SK-N-SH (cell line): Measurements from ENCODE around the gene RPL39. TPM values are rescaled to one million over a fixed set of nuclear protein-coding genes. Genes with fewer than 3 reads are reported as not detected.
"Not testable (repeated sequence)": the region's sequence is repeated elsewhere in the genome, so short reads cannot be mapped to it uniquely, and the experiment has no call there.

Experiments used
- CTCF ChIA-PET: fragments of 300-600, 350-600 bp; formaldehyde crosslinking; extraction: SDS; loops from one replicate; lab custom pipeline; 2021; lab: Yijun Ruan, JAX
- POLR2A ChIA-PET: fragments of 350-600 bp; sonication (Branson Sonifier 250); formaldehyde crosslinking; extraction: SDS; loops from one replicate; lab custom pipeline; 2020; ENCODE audit warnings: antibody characterized with exemption, inconsistent platforms; lab: Yijun Ruan, JAX
- DNase-seq: peaks from one replicate; pipeline ENCODE4 v3.0.0; 2012
- H2AFZ ChIP-seq: fragments of 200-600 bp; sonication (generic); 2 replicates; pipeline ENCODE4 v1.8.1; 2016; ENCODE audit warnings: antibody characterized with exemption, mild to moderate bottlenecking, low read depth
- H3F3A ChIP-seq: fragments of 200-600 bp; sonication (generic); replicated peaks from 2 replicates; pipeline ENCODE3; 2016; ENCODE audit warnings: antibody characterized with exemption, mild to moderate bottlenecking; ENCODE audit not compliant: insufficient read depth
- H3K27ac ChIP-seq, 2 experiments: fragments of 200-500 bp in 1 of 2; fragments of 200-600 bp in 1 of 2; sonication (Bioruptor generic) in 1 of 2; sonication (generic), shearing (Covaris generic) in 1 of 2; 2 replicates each; pipeline versions ENCODE4 v1.5.1 to v1.6.1; 2014 to 2016; ENCODE audit warnings: low read depth in 2 of 2, inconsistent platforms in 1 of 2, low read length in 1 of 2, mild to moderate bottlenecking in 1 of 2, mixed read lengths in 1 of 2
- H3K27me3 ChIP-seq: fragments of 200-600 bp; sonication (generic), shearing (Covaris generic); 2 replicates; pipeline ENCODE4 v1.6.1; 2016; ENCODE audit warnings: mixed run types; ENCODE audit not compliant: insufficient read depth
- H3K36me3 ChIP-seq, 2 experiments: fragments of 200-500 bp in 1 of 2; fragments of 200-600 bp in 1 of 2; sonication (Bioruptor generic) in 1 of 2; sonication (generic) in 1 of 2; replicated peaks in 1 of 2; 2 replicates each; pipeline versions ENCODE3 to v1.5.1; 2014 to 2016; ENCODE audit warnings: low read length in 1 of 2, mild to moderate bottlenecking in 1 of 2; ENCODE audit not compliant: insufficient read depth in 2 of 2, control insufficient read depth in 1 of 2
- H3K4me1 ChIP-seq, 2 experiments: fragments of 200-500 bp in 1 of 2; fragments of 200-600 bp in 1 of 2; sonication (Bioruptor generic) in 1 of 2; sonication (generic), shearing (Covaris generic) in 1 of 2; 2 replicates each; pipeline versions ENCODE4 v1.5.1 to v1.6.1; 2014 to 2016; ENCODE audit warnings: low read depth in 1 of 2, low read length in 1 of 2, mixed run types in 1 of 2; ENCODE audit not compliant: insufficient read depth in 2 of 2, control insufficient read depth in 1 of 2
- H3K4me2 ChIP-seq: fragments of 200-600 bp; sonication (generic), shearing (Covaris generic); 2 replicates; pipeline ENCODE4 v1.6.1; 2017; ENCODE audit warnings: mixed run types
- H3K4me3 ChIP-seq, 2 experiments: fragments of 200-500 bp in 1 of 2; fragments of 200-600 bp in 1 of 2; sonication (Bioruptor generic) in 1 of 2; sonication (generic), shearing (Covaris generic) in 1 of 2; 2 replicates each; pipeline versions ENCODE4 v1.5.1 to v1.8.1; 2014 to 2016; ENCODE audit warnings: low read depth in 2 of 2, inconsistent platforms in 1 of 2, low read length in 1 of 2, mild to moderate bottlenecking in 1 of 2, mixed read lengths in 1 of 2, moderate library complexity in 1 of 2
- H3K79me2 ChIP-seq: fragments of 200-600 bp; sonication (generic); 2 replicates; pipeline ENCODE4 v1.8.1; 2017; ENCODE audit warnings: mild to moderate bottlenecking; ENCODE audit not compliant: insufficient read depth
- H3K9ac ChIP-seq: fragments of 200-600 bp; sonication (generic); 2 replicates; pipeline ENCODE4 v1.6.1; 2017; ENCODE audit warnings: mixed run types
- H3K9me2 ChIP-seq: fragments of 200-600 bp; sonication (generic); 2 replicates; pipeline ENCODE4 v1.6.1; 2017; ENCODE audit warnings: mixed run types
- H3K9me3 ChIP-seq: fragments of 200-600 bp; sonication (generic); 2 replicates; pipeline ENCODE4 v1.6.1; 2017; ENCODE audit warnings: mixed run types, mild to moderate bottlenecking, moderate library complexity
- H4K20me1 ChIP-seq: fragments of 200-600 bp; sonication (generic); 2 replicates; pipeline ENCODE4 v1.6.1; 2017; ENCODE audit warnings: mild to moderate bottlenecking, mixed run types; ENCODE audit not compliant: insufficient read depth
- CHD2 ChIP-seq: fragments of 150-350 bp; IDR thresholded peaks from 2 replicates; pipeline ENCODE4 v1.6.1; 2018; ENCODE audit warnings: low read length; ENCODE audit not compliant: partially characterized antibody
- CTCF ChIP-seq: fragments of 200-600 bp; sonication (generic); IDR thresholded peaks from 2 replicates; pipeline ENCODE4 v1.6.1; 2017; ENCODE audit warnings: antibody characterized with exemption, mild to moderate bottlenecking, moderate library complexity
- ELF1 ChIP-seq: IDR thresholded peaks from 2 replicates; pipeline ENCODE4 v1.4.0; 2012
- EP300 ChIP-seq, 2 experiments: IDR thresholded peaks; 2 replicates each; pipeline versions ENCODE4 v1.4.0 to v1.6.1; 2012; ENCODE audit warnings: borderline replicate concordance in 1 of 2, low read depth in 1 of 2, low read length in 1 of 2
- FOSL2 ChIP-seq: IDR thresholded peaks from 2 replicates; pipeline ENCODE4 v1.4.0; 2012; ENCODE audit warnings: low read depth, mild to moderate bottlenecking, moderate library complexity, borderline replicate concordance
- GATA2 ChIP-seq: sonication (generic); formaldehyde crosslinking; IDR thresholded peaks from 2 replicates; pipeline ENCODE4 v1.5.0; 2020; ENCODE audit warnings: mild to moderate bottlenecking, missing genetic modification reagents
- IRF3 ChIP-seq: fragments of 150-350 bp; IDR thresholded peaks from 2 replicates; pipeline ENCODE4 v1.6.1; 2016; ENCODE audit warnings: mild to moderate bottlenecking, low read depth, low read length
- JUND ChIP-seq: IDR thresholded peaks from 2 replicates; pipeline ENCODE4 v1.4.0; 2012
- MAX ChIP-seq: IDR thresholded peaks from 2 replicates; pipeline ENCODE4 v1.4.0; 2012; ENCODE audit warnings: low read depth
- MEF2A ChIP-seq: IDR thresholded peaks from 2 replicates; pipeline ENCODE4 v1.4.0; 2012; ENCODE audit warnings: low read depth, borderline replicate concordance
- MXI1 ChIP-seq: IDR thresholded peaks from 2 replicates; pipeline ENCODE4 v1.6.1; 2012; ENCODE audit warnings: mild to moderate bottlenecking, low read depth, low read length, improper control_type of control experiment
- NRF1 ChIP-seq: IDR thresholded peaks from 2 replicates; pipeline ENCODE4 v1.6.1; 2012; ENCODE audit warnings: low read depth, mild to moderate bottlenecking, low read length
- PBX3 ChIP-seq: IDR thresholded peaks from 2 replicates; pipeline ENCODE4; 2012
- RAD21 ChIP-seq: IDR thresholded peaks from 2 replicates; pipeline ENCODE4 v1.6.1; 2012; ENCODE audit warnings: mild to moderate bottlenecking, low read length
- SMC3 ChIP-seq: IDR thresholded peaks from 2 replicates; pipeline ENCODE4 v1.6.1; 2012; ENCODE audit warnings: low read depth, low read length, improper control_type of control experiment
- TAF1 ChIP-seq: IDR thresholded peaks from 2 replicates; pipeline ENCODE4 v1.6.1; 2012; ENCODE audit warnings: low read depth, mild to moderate bottlenecking, low read length, moderate library complexity, borderline replicate concordance
- USF1 ChIP-seq: IDR thresholded peaks from 2 replicates; pipeline ENCODE4 v1.4.0; 2012; ENCODE audit warnings: low read depth, borderline replicate concordance
- USF2 ChIP-seq: fragments of 150-350 bp; IDR thresholded peaks from 2 replicates; pipeline ENCODE4 v1.6.1; 2017; ENCODE audit warnings: antibody characterized with exemption, low read length, low read depth, borderline replicate concordance
- YY1 ChIP-seq: IDR thresholded peaks from 2 replicates; pipeline ENCODE4 v1.4.0; 2012; ENCODE audit warnings: low read depth, mild to moderate bottlenecking
- ZBTB33 ChIP-seq: IDR thresholded peaks from 2 replicates; pipeline ENCODE4 v1.4.0; 2012; ENCODE audit warnings: low read depth, borderline replicate concordance
- WGBS: methylation state at CpG from one replicate; pipeline ENCODE4 v1.1.6; 2017; ENCODE audit warnings: low lambda C conversion rate; 5-methylcytosine and 5-hydroxymethylcytosine counted together
- polyA plus RNA-seq, 3 experiments: library from polyadenylated mRNA; depleted of rRNA; stranded (reverse); fragments of >200 nt; gene quantifications; 2 replicates each; pipeline ENCODE4 v1.2.3, GENCODE V29; 2012

The RPL39 gene
- polyA plus RNA-seq, 1 of the 3 experiments (the other 2 are of a cell fraction) = 4,443 TPM

- POLR2A ChIA-PET, H3K9me2 ChIP-seq, H3K4me1 ChIP-seq, CTCF ChIA-PET, H2AFZ ChIP-seq, H3K36me3 ChIP-seq, H3K79me2 ChIP-seq, DNase-seq, H3K4me2 ChIP-seq, H3K9ac ChIP-seq, H3K27ac ChIP-seq, H4K20me1 ChIP-seq, H3K4me3 ChIP-seq, H3F3A ChIP-seq, H3K9me3 ChIP-seq: not testable (repeated sequence)
- peaks cover 17% of the 10 kb centered on the region; the same call in 1 of the 2 replicates for H3K27me3 ChIP-seq
- WGBS = 50% methylated on average over 3 of the region's 3 CpGs
These were observed 30.3 kb upstream of the RPL39 start for GRCh38 chrX:119821703-119822102.

- Histone ChIP-seq H3K79me2 (no peaks in the 10 kb centered on the region), H3K4me2 (no peak overlapping the region), H3K27me3 (peaks cover 17% of the 10 kb centered on the region; the same call in 1 of the 2 replicates), H2AFZ (no peak overlapping the region), H3K9me3 (no peaks in the 10 kb centered on the region), H3F3A (no peaks in the 10 kb centered on the region), H3K9ac (no peak overlapping the region), H3K4me3 (no peak overlapping the region), H3K9me2 (no peaks in the 10 kb centered on the region), H3K36me3 (no peaks in the 10 kb centered on the region), H3K27ac (no peak overlapping the region), H3K4me1 (no peaks in the 10 kb centered on the region), H4K20me1 (no peaks in the 10 kb centered on the region)
- CTCF ChIA-PET = interaction anchor here (0.8 to 1.0 kb wide), 2 partner anchors 33 to 301 kb away, joined by 3 to 4 read pairs; no protein-coding TSS in a partner anchor
- POLR2A ChIA-PET = interaction anchor here (0.8 kb wide), 1 partner anchor 10 kb away, joined by 4 read pairs; no protein-coding TSS in a partner anchor
- no peak for DNase-seq
- 57% methylated on average over 6 of the region's 6 CpGs for WGBS
- no peak for TF ChIP-seq TAF1
- TF ChIP-seq MAX = no peak
- no peak for TF ChIP-seq RAD21
- TF ChIP-seq NRF1 = no peak
- no peak for TF ChIP-seq CHD2
- TF ChIP-seq YY1 = no peak
- no peak for TF ChIP-seq JUND
- TF ChIP-seq MEF2A = no peak
- no peak for TF ChIP-seq ZBTB33
- TF ChIP-seq IRF3 = no peak
- TF ChIP-seq EP300 (IDR thresholded peaks at IDR 0.05; ENCODE audit: borderline replicate concordance in 1 of 2, low read depth in 1 of 2, low read length in 1 of 2) = no peak
- TF ChIP-seq GATA2 (CRISPR knock-in tag) = no peak
- TF ChIP-seq PBX3 = no peak
- no peak for TF ChIP-seq MXI1
- TF ChIP-seq SMC3 = no peak
- TF ChIP-seq ELF1 = no peak
- no peak for TF ChIP-seq USF2
- TF ChIP-seq USF1 = no peak
- no peak for TF ChIP-seq CTCF
- TF ChIP-seq FOSL2 = no peak
These were observed 25.8 kb upstream of the RPL39 start for GRCh38 chrX:119817130-119817690.
